Stimulated activated CD4-positive, alpha-beta T cell treated with anti-CD3 and anti-CD28 coated beads, Interleukin-15, amount 100 ng/mL, for 48 hours (primary cell): ENCODE results near the gene CLCN7.
A peak's percentile ranks its signal among the peaks of the same experiment; 100 is the strongest.

ENCODE experiments used
- DNase-seq, 2 donors: peaks; one replicate each; pipeline ENCODE4 v3.0.0-alpha.2; 2020; ENCODE audit warnings: low read depth in 2 of 2

The CLCN7 gene

GRCh38 chr16:1431497-1432270 is 43.1 kb downstream of the CLCN7 start:
- DNase-seq = no peak

DNA sequence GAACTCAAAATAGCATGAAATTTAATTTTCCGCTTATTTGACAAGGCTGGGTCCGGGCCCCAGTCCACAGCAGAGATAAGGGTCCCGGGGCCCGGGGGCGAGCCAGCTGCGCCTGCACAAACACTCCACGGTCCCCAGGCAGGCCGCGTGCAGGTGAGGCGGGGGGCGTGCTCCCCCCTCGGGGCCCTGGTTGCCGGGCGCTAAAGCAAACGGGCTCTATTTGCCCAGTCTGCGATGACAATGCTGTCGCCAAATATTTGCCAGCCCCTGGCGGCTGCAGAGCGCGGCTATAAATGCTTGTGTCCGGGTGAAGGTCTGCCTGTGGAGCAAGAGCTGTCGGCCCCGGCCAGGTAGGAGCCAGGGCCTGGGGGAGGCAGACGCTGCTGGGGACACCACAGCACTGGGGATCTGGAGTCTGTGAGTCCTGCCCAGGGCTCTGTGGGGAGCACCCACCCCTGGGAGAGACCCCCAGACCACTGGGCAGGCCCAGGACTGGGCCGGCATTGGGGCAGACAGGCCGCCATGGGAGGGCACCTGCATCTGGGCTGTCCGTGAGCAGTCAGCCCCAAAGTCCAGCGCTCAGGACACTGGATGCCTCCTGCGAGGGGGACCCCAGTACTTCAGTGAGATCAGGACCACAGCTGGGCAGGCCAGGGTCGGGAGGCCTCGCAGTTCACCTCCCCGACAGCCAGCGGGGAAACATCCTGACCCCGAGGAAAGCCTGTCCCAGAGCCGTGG is 43.9 kb downstream of the CLCN7 start, which contains the start of gene PERCC1:
Gene PERCC1, plus strand, starts transcription at position 320 of the 738 bp plus-strand sequence. CDS start 1,516 bp downstream, outside the sequence.
- no peak for DNase-seq

DNA sequence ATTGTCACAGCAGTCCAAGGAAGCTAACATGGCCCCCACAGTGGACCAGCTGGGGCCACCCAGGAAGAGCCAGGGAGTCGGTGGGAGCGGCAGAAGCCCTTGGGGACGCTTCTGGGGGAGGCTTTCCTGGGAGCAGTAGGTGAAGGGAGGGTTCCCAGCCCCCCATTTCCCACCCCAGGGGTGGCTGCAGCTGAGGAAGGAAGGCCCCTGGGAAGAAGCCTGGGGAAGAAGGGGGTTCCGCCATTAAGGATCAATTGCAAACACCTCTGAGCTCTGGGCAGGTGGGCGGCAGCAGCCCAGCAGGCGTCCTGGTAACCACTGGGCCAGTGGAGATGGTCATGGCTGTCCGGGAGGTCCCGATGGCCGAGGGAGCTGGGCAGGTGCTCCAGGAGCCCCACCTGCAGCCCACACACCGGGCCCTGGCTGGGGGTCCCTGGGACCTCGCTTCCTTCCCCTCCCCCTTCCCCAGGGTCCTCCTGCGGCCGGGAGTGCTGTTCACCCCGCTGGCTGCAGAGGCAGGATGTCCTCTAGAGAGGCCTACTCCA is 44.5 kb downstream of the CLCN7 start:
- no peak for DNase-seq

DNA sequence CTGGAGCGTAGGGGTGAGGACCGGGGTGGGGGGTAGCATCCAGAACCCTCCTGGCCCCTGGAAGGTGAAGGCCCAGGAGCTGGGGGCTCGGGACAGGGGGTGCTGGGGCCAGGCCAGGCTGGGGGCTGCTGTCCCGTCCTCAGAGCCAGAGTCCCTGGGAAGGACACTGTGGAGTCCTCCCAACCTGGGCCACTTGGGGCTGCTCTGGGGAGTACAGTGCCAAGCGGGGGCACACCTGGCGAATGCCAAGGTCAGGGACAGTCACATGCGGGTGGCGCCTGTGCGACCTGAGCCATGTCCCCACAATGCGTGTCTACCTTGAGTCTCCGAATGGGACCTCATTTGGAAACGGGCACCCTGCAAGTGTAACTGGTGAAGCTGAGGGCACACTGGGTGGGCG is 45.2 kb downstream of the CLCN7 start:
- no peak for DNase-seq

DNA sequence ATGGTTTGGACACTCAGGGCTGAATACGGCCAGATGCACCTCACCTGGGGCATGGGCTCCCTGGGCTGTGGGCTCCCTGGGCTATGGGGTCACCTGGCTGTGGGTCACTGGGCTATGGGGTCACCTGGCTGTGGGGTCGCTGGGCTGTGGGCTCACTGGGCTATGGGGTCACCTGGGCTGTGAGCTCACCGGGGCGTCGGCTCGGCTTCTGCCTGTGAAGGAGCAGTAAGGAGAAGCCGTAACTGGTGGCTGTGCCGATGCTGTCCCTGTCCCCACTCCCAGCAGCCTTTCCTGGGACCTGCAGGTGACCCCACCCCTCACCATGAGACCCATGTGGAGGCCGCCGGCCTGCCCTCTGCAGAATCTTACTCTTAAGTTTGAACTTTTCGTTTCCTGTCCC is 45.8 kb downstream of the CLCN7 start:
- DNase-seq = no peak

DNA sequence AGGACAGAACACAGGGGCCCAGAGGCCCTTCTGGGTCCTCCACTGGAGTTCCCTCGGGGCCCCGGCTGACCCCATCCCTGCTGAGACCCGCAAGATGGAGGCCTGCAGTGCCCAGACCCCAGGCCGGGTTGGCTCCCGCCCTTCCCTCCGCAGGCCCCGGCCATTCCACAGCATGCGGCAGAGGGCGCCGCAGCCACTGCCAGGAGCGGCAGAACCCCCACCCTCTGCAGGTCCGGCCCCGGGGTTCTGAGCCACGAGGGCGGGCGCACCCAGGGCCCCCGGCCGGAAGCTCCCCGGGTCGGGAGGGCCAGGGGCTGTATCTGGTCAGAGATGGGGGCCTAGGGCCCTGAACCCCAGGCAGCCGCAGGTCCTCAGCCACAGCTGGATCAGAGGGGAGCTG is 46.3 kb downstream of the CLCN7 start:
- peak; percentile 28 to 50 for DNase-seq

GRCh38 chr16:1427473-1428461 is 47.1 kb downstream of the CLCN7 start:
- no peak for DNase-seq

GRCh38 chr16:1426734-1427471 is 47.9 kb downstream of the CLCN7 start:
- DNase-seq = no peak

GRCh38 chr16:1425616-1426370 is 49.0 kb downstream of the CLCN7 start:
- no peak for DNase-seq

DNA sequence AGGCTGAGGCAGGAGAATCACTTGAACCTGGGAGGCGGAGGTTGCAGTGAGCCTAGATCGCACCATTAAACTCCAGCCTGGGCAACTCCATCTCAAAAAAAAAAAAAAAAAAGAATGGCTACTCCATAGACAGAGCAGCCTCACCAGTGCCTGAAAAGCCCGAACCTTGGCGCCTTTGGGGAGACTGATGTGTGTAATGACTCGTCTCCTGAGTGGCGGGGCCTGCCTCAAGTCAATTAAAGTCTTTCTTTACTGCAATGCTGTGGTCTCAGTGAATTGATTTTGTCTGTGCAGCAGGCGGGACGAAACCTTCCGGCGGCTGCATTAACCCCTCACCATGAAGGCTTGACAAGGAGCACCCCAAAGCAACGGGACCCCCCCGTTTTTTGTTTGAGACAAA is 50.8 kb downstream of the CLCN7 start:
- DNase-seq = no peak

- DNase-seq = no peak
These were observed 52.8 kb downstream of the CLCN7 start for GRCh38 chr16:1422076-1422475.

DNA sequence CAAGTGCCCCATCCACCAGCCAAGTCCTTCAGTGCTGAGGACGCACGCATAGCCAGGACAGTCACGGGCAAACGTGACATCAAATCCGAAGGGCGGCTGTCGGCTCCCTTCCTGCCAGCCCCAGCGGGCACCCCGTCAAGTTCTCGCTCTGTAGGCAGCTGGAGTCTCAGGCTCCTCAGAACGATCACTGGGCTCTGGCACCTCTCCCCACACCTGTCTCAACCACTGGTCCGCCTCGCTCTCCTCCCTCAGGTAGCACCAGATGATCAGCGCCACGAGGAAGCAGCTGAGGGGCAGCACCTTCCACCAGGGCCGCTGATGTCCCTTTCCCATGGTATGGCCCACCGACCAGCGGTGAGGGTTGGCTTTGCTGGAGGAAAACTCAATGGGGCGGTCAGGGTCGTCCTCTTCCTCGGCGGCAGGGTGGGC is 54.7 kb downstream of the CLCN7 start:
- no peak for DNase-seq

- DNase-seq = no peak
These were observed 58.3 kb downstream of the CLCN7 start for GRCh38 chr16:1416521-1416941.

GRCh38 chr16:1414532-1415260 is 60.1 kb downstream of the CLCN7 start, which contains the start of gene UNKL:
TSS of gene UNKL (minus strand) at chr16:1414704. CDS start at chr16:1414691, 13 bp downstream.
- DNase-seq = peak; percentile 63 to 68

DNA sequence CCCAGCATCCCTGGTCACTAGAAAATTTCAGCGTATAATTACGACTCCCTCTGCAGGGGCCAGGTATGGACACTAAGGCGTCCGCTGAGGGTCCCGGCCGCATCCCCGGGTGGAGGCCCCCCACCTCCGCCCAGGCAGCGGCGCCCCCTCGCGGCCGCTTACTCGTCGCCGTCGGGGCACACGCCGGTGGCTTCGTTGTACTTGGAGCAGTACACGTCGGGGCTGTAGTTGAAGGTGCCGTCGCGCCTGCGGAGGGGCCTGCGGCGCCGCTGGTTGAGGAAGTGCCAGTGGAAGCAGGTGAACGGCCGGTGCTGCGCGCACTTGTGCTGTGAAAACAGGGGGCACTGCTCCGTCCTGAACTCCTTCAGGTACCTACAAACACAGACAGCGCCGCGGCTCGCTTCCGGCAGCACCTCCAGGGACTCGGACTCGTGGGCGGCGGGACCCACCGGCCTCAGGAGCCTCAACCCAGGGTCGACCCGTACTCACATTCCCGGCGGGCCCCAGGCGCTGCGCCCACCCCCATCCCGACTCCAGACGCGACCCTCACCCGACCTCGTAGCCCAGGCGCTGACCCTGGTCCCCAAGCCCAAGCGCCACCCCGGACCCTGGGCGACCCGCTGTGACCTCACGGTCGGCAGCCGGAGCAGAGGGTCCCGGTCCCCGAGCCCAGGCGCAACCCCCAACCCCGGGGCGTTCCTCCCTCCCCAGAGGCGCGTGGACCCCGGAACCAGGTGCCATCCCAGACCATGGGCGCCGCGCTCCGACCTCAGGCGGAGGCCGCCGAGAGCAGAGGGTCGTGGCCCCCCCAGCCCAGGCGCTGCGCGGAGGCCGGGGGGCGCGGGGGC is 60.9 kb downstream of the CLCN7 start:
- peak; percentile 54 to 63 for DNase-seq

DNA sequence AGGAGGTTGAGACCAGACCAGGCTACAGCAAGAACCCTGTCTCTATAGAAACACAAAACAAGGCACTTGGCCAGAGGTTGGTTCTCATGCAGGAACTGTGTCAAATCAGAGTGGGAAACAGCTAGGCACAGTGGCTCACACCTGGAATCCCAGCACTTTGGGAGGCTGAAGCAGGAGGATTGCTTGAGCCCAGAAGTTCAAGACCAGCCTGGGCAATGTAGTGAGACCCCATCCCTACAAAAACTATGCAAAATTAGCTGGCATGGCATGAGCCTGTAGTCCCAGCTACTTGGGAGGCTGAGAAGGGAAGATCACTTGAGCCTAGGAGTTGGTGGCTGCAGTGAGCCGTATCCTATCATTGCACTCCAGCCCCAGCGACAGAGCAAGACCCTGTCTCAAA is 62.0 kb downstream of the CLCN7 start:
- no peak for DNase-seq

GRCh38 chr16:1408171-1408837 is 66.5 kb downstream of the CLCN7 start:
- peak; percentile 85 to 91 for DNase-seq

- no peak for DNase-seq
These were observed 67.1 kb downstream of the CLCN7 start for GRCh38 chr16:1407753-1408152.
